GM21786 (cell line): Measurements from ENCODE around the gene ABCA10.
"Not testable (repeated sequence)": the region's sequence is repeated elsewhere in the genome, so short reads cannot be mapped to it uniquely, and the experiment has no call there.

Experiments used
- ATAC-seq: cut with Tn5 transposase; IDR thresholded peaks from one replicate; pipeline ENCODE4 v1.9.1; 2021; ENCODE audit not compliant: unreplicated experiment

The ABCA10 gene

GRCh38 chr17:69228018-69228417 is 606 bp downstream of the ABCA10 start:
- no peak for ATAC-seq

DNA sequence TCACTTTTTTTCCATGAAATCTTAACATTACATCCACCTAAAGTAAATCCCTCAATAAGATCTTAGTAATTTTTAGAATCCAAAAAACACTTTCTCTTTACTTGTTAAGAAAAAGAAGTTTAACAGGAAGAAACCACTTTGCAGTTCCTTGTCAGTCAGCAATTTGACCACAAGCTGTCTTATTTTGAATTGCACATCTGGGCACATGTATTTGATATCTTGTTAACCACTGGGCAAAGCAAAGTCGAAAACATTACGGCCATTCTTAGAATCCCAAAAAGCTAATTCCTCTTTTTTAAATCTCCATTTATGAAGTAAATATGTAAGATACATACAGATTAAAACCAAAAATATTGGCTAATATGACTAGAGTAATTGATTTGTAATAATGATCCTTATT is 1.1 kb downstream of the ABCA10 start:
- ATAC-seq: no peak

DNA sequence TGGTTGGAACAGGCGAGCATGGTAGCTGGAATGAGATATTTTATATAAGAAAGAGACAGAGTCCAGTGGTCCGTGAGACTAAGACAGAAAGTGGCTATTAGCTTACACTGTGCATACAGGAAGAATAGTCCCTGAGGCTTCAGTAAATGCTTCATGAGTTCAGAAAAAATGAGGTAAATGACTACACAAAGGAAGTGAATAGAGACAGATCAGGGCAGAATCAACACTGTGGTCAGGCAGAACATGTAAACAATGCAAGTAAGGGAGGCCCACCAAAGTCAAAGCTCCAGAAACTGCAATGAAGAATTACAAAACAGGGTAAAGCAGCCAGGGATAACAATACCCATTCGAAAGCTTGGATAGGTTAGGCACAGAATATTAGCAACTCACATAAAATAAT is 4.8 kb downstream of the ABCA10 start:
- peak; percentile 84 for ATAC-seq

GRCh38 chr17:69222707-69223258 is 5.8 kb downstream of the ABCA10 start:
- no peak for ATAC-seq

- ATAC-seq: no peak
Measured at GRCh38 chr17:69220098-69220497, 8.5 kb downstream of the ABCA10 start.

- ATAC-seq: no peak
Measured at GRCh38 chr17:69218986-69219385, 9.6 kb downstream of the ABCA10 start.

- ATAC-seq: no peak
Measured at GRCh38 chr17:69213059-69213813, 15.4 kb downstream of the ABCA10 start.

DNA sequence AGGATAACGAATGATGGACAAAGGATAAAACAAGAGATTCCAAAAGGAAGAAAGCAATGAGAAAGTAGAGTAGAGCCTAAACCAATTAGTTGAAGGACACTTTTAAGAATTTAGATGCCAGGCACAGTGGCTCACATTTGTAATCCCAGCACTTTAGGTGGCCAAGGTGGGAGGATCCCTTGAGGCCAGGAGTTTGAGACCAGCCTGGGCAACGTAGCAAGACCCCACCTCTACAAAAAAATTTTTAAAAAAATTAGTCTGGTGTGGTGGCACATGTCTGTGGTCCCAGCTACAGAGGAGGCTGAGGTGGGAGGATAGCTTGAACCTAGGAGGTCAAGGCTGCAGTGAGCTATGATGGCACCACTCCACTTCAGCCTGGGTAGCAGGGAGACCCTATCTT is 20.0 kb downstream of the ABCA10 start:
- no peak for ATAC-seq

DNA sequence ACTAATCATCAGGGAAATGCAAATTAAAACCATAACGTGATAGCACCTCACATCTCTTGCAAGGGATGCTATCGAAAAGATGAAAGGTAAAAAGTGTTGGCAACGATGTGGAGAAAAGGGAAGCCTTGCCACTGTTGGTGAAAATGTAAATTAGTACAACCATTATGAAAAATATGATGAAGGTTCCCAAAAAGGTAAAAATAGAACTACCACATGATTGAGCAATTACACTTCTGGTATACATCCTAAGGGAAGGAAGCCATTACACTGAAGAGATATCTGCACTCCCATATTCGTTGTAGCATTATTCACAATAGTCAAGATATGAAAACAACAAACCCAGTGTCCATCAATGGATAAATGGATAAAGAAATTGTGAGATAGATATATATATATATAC is 21.5 kb downstream of the ABCA10 start:
- no peak for ATAC-seq

DNA sequence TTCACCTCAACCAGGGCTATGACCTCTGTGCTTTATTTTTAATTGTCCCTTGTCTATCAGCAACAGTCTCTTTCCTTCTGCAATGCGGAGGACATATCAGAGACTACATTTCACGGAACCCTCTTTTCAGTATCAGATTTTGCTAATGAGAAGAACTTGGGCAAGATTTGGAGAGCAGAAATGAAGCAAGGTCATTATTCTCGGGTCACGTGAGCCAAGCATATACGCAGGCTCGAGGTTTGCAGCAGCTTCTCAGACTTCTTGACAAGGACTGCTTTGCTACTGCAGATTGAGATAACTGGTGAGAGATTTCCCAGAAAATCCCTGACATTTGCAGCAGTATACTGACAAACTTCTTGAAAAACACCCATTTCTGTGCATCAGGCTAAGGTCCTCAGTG is 30.4 kb downstream of the ABCA10 start:
- ATAC-seq: no peak

DNA sequence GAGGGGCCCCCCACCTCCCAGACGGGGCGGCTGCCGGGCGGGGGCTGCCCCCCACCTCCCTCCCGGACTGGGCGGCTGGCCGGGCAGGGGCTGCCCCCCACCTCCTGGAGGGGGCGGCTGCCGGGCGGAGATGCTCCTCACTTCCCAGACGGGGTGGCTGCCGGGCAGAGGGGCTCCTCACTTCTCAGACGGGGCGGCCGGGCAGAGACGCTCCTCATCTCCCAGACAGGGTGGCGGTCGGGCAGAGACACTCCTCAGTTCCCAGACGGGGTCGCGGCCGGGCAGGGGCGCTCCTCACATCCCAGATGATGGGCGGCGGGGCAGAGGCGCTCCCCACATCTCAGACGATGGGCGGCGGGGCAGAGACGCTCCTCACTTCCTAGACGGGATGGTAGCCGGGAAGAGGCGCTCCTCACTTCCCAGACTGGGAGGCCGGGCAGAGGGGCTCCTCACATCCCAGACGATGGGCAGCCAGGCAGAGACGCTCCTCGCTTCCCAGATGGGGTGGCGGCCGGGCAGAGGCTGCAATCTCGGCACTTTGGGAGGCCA is 32.4 kb downstream of the ABCA10 start:
- not testable (repeated sequence) for ATAC-seq

DNA sequence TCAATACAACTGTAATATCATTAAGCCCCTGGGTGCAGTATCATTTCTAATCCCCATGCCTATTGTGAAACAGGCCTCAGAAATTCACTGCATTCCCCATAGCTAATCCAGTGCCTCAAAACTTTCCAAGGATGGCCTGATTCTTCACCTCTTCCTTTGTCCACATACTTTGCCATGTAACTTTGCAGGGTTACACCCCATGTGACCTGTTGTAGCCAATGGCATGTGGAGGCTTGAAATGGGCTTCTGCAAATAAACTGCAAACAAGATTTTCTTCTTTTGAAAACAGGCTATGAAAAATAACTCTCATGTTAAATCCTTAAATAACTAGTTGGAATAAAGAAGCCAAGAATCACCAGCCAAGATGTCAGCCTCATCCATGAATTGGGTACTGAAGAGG is 35.9 kb downstream of the ABCA10 start:
- no peak for ATAC-seq

DNA sequence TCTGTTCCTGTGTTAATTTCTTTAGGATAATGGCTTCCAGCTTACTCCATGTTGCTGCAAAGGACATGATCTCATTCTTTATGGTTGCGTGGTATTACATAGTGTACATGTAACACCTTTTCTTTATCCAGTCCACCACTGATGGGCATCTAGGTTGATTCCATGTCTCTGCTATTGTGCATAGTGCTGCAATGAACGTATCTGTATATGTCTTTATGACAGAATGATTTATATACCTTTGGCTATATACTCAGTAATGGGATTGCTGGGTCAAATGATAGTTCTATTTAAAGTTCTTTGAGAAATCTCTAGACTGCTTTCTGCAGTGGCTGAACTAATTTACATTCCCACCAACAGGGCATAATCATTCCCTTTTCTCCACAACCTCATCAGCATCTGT is 39.8 kb downstream of the ABCA10 start:
- no peak for ATAC-seq

DNA sequence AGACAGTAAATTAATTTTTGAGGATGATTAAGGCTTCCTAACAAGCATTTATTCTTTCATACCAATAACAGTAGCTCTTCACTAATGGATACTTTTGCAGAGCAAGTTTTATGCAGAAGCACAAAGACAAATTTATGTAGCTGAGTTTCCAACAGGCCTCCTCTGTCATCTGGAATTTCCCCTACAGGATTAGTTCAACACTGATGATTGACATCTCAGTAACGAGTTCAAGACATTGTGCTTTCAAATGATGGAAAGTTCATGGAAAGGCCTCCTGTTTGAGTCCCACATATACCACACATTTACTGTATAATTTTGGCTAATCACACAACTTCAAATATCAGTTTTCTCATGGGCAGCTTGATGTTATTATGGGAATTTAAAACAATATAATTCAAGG is 40.6 kb downstream of the ABCA10 start:
- ATAC-seq: no peak

DNA sequence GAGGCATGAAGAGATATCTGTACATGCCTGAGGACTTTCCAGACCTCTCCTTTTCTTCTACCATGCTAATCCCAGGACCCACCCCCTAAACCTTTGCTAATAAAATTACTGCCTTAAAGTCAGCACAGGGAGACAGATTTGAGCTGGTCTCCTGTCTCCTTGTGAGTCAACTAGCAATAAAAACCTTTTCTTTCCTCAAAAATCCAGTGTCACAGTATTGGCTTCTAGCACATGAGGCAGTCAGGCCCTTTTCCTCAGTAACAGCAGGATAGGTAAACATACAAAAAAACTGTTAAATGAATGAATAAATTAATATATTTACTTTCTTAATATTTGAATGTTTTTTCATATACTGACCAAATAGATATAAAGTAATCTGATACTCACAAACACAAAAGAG is 41.3 kb downstream of the ABCA10 start:
- ATAC-seq: no peak

- ATAC-seq: peak; percentile 43
Measured at GRCh38 chr17:69179227-69179952, 49.2 kb downstream of the ABCA10 start.

DNA sequence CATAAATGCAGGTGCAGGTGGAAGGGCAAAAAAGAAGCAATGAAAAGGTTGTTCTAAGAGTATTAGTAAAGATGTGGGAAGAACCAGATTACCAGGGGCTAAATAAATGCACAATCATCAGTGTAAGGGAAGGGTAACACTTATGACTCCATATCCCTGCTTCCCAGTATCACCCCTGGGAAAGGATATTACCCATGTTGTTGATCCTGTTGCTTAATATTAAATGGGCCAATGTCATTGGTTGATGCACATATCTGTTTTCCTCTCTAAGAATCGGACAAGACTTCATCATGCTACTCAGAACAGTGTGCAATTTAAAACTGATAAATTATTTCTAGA is 52.2 kb downstream of the ABCA10 start:
- no peak for ATAC-seq

DNA sequence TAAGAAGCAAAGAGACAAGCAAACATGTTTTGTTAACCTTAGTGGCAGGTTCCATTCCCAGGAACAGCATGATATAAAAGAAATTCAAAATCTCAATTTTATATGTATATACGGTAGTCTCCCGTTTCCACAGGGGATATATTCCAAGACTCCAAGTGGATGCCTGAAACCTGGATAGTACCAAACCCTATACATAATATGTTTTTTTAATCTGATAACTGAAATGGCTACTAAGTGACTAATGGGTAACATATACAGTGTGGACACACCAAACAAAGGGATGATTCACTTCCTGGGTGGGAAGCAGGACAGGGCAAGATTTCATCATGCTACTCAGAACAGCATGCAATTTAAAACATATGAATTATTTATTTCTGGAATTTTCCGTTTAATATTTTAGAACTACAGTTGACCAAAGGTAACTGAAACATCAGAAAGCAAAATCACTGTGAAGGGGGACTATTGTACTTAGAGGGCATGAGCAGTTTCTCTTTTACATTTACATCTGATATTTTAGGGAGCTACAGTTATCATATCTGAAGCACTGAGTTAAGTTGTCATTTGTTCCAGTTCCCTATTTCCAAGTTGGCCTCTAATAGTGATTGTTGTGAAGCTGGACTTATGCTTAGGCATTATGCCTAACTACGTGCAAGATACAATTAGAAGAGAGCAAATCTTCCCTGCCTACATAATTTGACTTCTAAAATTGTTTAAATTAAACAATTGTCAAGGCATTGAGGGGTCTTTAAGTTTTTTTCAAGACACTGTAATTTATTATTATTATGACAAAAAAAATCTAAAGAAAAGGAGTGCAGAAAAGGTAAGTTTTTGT is 52.8 kb downstream of the ABCA10 start:
- no peak for ATAC-seq

DNA sequence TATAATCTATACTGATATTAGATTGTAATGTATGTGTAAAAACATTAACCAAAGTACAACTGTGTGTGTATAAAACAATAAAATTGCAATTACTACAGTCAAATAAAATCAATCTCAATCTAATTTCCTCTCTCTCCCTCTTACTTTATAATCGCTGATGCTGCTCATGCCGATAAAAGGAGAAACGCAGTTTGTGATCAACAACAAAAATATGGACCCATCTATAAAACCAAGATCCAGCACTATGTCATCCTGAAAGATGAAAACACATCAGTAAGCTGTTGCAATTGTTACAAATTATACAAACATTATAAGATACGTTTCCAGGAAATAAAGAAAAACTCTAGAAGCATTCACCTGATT is 53.4 kb downstream of the ABCA10 start:
- no peak for ATAC-seq

GRCh38 chr17:69173118-69173517 is 55.5 kb downstream of the ABCA10 start:
- no peak for ATAC-seq

DNA sequence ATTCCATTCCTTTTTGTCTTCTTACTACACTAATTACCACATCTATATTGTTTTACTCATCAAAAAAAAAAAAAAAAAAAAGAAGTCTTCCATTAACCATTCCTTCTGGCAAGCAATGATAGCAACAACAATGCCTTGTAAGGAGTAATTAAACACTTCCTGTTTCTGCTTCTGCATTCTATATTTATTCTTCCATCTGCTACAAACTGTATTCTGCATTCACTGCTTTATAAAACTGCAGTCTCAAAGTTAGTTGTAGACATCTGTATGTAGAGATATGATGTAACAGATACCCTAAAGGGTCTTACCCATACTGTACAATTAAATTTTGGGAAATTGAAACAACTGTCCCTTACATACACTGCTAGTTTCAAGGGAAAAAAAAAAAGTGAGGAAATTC is 58.2 kb downstream of the ABCA10 start:
- ATAC-seq: no peak
